ENCODE data around the gene PKP1.

The PKP1 gene

DNA sequence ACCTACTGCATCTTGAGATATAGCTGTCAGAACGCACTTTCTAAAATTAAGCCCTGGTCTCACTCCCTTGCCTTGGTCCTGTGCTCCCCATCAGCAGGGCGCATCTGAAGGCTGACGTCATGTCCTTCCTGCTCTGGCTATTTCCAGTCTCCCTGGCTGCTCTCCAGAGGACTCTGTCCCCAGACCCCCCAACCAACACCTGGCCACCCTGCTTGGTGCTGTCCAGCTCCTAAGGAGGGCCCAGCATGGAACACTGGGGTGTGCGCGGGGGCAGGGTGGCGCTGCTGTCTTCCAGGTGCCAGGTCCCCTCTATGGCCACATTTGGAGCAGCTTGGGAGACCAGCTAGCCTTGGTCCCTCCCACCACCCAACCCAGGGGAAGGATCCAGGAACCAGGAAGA lies 85.9 kb downstream of the PKP1 start:
- no peak for DNase-seq (ENCODE audit: low spot score)

DNA sequence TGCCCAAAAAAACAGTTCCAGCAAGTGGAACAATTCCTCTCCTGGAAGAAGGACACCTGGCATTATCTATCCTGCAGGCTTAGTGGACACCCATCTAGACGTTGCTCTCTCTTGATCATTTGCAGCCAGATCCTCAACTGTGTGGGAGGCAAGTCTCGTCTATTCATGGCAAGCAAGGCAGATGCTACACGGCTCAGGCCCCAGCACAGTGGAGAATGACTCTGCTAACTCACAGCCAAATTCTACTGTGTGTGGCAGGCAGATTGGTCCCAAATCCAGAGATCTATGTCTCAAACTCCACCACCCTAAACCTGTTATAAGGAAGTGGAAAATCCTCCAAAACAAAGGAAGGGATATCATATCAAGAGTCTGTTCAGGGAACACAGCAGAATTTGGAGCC lies 87.2 kb downstream of the PKP1 start:
- DNase-seq (ENCODE audit: low spot score), result no peak

DNA sequence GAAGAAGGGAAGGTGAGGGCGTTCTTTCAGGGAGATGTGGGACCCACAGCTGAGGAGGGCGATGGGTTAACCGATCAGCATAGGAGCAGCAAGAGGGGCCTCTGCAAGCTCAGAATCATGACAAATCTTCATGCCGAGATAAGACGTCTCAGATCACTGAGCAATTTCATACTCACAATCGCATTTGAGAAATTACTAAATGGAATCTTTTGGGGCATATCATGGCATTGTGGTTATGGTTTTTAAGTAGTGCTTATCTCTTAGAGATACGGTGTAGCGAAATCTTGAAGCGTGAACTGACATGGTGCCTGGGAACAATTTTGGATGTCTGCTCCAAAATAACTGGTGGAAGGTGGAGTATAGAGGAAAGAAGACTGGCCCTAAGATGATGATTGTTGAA lies 88.0 kb downstream of the PKP1 start:
- no peak for DNase-seq (ENCODE audit: low spot score)

DNA sequence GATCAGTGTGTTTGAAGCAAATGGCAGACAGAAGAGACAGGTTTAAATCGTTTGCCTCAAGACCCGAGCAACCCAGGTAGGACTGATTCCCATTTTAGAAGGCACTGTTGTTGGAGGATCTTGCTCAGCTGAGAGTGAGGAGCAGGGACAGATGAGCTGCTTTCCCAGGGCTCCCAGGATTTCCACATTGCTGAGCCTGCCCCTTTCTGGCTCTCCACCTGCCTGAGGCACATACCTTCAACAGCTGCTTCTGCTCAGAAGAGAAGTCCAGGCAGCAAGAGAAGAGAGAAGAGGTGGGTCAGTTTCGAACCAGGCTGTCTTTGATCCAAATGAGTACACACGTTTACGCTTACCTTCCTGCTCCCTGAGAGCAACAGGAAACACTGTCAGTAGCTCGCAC lies 88.5 kb downstream of the PKP1 start:
- DNase-seq (ENCODE audit: low spot score), result no peak

DNA sequence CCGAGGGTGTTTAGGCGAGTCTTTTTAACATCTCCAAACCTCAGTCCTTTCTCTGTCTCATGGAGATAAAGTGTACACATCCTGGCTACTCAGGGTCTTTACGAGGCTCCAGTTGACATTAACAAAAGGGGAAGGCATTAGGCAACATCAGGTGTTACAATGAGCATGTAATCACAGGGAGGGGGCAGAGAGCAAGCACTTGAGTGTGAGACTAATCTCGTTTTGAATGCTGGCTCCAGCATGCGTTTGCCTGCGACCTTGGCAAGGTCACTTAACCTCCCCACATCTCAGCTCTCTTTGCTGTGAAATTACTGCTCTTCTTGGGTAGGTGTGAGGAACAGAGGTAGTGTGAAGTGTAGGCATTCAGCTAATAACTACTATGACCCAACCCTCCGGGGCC lies 91.1 kb downstream of the PKP1 start:
- no peak for DNase-seq (ENCODE audit: low spot score)

DNA sequence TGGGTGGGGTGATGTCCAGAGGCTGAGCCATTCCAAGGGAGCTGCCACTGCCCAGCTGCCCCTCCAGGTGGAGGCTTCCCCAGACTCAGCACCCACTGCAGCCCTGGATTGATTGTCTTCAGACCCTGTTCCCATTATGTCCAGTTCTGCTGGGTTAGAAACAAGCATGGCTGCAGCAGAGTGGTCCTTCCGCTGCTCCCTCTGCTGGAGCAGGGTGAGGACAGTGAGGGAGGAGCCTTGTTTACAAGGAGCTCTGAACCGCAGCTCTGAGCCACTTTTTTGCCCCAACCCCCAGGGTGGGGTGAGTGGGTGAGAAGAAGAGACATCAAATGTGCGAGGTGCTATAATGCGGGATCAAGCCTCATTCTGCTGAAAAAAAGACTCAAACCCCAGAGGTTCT lies 91.9 kb downstream of the PKP1 start:
- no peak for DNase-seq (ENCODE audit: low spot score)

DNA sequence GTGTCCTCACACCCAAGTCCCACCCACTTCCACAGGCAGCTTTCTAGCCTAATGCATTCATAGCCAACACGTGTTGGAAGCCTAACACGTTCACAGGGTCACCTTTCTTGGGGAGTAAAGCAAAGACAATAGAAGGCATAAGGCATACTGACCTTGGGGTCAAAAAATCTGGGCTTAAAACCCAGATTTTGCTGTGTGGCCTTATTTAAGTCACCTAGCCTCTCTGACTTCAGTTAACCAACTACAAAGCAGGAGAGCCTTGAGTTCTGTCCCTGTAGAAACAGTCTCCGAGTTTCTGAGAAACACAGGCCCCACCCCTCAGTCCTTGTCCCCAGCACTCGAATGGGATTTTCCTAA lies 92.8 kb downstream of the PKP1 start:
- DNase-seq (ENCODE audit: low spot score), result no peak

DNA sequence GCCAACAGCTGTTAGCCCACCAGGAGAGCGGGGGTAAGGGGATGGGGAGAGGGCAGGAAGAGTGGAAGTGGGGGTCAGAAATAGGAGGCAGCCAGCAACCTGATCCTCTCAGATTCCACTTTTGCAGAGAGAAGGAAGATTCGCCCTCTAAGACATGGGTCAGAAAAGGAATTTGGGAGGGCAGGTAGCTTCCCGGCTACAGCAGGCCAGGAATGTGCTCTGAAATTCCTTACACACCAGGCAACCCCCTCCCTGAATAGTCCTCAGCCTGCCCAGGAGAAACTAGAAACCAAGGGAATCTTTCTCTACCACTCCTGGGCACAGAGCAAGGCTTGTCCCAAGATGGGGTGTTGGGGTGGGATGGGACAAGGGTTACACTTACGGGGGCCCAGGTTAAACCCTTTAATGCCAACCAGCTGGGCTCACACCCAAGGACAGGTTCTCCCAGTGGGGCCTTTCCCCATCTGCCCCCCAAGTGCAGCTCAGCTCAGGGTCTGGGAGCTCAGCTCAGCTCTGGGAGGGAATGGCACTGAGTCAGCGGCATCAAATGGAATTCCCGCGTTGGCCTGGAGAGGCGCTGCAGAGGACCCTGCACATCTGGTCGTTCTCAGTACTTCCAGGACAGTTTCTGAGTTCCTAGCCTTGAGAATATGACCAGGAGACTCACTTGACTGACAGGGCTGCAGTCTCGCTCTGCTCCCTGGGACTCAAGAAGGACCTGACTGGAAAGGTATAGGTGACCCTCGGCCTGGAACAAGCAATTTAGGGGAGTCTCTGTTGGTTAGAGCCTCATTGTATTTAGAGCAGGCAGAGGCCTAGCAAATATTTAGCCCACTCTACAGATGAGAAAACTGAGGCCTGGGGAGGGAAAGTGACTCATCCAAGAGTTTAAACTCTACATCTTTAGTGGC lies 93.4 kb downstream of the PKP1 start:
- DNase-seq (ENCODE audit: low spot score), result peak; percentile 80

DNA sequence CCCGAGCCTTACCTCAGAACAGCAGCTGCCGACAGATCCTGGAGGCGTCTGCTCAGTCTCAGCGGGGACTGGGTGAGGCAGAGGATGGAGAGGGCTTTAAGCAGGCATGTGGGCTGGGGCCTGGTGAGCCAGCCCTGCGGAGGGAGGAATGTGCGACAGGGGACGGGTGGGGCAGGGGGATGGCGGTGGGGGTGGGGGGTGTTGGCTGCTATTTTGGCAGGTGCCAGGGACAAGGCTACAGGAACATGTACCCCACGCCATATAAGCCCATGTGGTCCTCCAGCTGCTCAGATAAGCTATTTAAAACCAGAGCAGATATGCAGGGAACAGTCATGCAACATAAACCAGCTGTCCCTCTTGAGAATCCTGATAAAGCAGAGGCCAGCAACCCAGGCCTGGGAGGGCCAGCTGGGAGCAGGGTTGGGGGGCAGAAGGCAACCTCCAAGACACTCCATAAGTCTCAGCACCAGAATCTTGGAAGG lies 94.3 kb downstream of the PKP1 start, which contains the start of gene TNNT2:
Gene TNNT2 (minus strand): TSS at position 70 of the 482 bp plus-strand sequence. CDS start 4,426 bp downstream, outside the sequence.
- no peak for DNase-seq (ENCODE audit: low spot score)

DNA sequence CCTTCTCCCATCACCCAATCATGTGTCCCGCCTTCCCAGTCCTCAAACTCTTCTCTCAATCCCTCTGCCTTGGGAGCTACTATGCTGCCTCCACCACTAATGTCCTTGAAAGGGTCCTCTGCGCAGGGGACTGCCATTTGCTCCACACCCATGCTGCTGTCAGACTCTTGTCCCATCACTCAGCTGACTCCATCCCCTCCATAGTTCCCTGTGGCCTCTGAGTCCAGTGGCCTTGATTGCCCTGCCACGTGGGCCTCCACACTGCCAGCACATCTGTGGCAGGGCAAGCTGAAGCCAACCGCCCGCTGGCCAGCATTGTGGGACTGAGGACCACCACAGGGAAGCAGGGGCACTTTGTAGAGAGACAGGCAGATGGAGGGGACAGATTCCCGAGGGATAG lies 95.5 kb downstream of the PKP1 start:
- no peak for DNase-seq (ENCODE audit: low spot score)

DNA sequence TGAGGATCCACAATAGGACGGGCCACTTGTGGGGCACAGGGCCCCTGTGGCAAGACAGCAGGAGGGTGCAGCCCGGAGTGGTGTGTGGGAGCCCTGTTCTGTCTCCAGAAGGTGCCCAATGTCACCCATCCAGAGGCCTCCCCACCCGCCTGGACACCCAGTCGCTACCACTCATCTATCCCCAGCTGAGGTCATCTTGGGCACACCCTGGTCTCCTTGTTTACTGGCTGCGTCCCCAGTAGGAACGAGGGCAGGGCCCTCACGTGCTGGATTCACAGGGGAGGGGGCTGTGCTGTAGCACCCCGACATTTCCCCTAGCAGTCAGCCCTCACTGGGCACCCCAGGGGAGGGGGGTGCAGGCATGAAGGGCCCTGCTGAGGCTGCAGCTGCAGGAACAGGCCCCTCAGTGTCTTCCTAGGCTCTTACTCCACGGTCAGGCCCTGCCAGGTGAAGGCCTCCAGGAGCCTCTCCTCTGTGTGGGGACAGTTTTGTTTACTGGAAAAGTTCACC lies 96.5 kb downstream of the PKP1 start:
- no peak for DNase-seq (ENCODE audit: low spot score)

DNA sequence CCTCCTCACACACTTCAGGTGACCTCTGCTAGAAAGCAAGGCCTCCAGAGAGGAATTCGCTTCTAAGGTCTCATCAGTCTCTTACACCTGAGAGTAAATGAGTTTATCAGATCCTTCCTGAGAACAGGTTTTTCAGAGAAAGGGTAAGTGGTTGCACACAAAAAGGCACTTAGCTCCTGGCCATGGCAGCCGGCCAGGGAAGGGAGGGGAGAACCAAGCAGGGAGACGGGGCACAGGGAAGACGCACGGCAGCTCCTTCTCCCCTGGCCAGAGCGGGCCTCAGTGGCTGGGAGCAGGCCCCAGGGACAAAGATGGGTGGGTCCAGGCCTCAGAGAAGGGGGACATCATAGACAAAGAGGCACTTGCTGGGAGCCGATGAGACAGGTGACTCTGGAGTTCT lies 97.8 kb downstream of the PKP1 start:
- DNase-seq (ENCODE audit: low spot score), result no peak

Data from HuH-7.5 (cell line).